Measurements from ENCODE around the gene LCTL. TPM values are rescaled to one million over a fixed set of nuclear protein-coding genes. Genes with fewer than 3 reads are reported as not detected.
"Not testable (repeated sequence)": the region's sequence is repeated elsewhere in the genome, so short reads cannot be mapped to it uniquely, and the experiment has no call there.

LCTL gene
- total RNA-seq, 4 donors from 2014 or later, result 3.3 to 12.6 (median 7.4) TPM

DNA sequence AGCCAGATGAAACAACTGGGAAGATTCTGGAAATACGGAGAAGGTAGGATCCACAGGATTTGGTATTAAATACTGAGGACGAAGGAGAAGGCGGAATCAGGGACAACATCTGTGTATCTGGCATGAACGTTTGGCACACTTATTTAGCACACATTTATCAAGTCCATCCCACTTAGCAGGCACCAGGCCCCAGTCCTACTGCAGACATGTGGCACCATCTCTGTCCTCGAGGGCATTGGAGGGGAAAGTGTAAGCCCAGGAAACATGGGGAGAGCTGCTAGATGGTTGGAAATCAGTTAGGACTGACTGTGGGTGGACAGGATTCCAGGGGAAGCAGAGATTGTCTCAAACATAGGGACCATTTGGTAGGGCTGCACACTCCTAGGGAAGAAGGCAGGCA lies 29.0 kb upstream of the LCTL start:
- 70 to 72% methylated on average over 5 of the region's 5 CpGs for WGBS, 2 donors
- Histone ChIP-seq H3K9me3 (no peaks in the 10 kb centered on the region), H3K27me3 (no peaks in the 10 kb centered on the region), H3K4me1 (no peaks in the 10 kb centered on the region), H3K36me3 (no peaks in the 10 kb centered on the region), H3K4me3 (no peak overlapping the region), H3K27ac (no peak overlapping the region)
- TF ChIP-seq, protein P1, sequence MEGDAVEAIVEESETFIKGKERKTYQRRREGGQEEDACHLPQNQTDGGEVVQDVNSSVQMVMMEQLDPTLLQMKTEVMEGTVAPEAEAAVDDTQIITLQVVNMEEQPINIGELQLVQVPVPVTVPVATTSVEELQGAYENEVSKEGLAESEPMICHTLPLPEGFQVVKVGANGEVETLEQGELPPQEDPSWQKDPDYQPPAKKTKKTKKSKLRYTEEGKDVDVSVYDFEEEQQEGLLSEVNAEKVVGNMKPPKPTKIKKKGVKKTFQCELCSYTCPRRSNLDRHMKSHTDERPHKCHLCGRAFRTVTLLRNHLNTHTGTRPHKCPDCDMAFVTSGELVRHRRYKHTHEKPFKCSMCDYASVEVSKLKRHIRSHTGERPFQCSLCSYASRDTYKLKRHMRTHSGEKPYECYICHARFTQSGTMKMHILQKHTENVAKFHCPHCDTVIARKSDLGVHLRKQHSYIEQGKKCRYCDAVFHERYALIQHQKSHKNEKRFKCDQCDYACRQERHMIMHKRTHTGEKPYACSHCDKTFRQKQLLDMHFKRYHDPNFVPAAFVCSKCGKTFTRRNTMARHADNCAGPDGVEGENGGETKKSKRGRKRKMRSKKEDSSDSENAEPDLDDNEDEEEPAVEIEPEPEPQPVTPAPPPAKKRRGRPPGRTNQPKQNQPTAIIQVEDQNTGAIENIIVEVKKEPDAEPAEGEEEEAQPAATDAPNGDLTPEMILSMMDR (IDR thresholded peaks at IDR 0.05), result no peak
- TF ChIP-seq POLR2A (IDR thresholded peaks at IDR 0.05) (no peak), EP300 (IDR thresholded peaks at IDR 0.05) (no peak)
- no peak for DNase-seq (ENCODE audit: low spot score in 2 of 2)

DNA sequence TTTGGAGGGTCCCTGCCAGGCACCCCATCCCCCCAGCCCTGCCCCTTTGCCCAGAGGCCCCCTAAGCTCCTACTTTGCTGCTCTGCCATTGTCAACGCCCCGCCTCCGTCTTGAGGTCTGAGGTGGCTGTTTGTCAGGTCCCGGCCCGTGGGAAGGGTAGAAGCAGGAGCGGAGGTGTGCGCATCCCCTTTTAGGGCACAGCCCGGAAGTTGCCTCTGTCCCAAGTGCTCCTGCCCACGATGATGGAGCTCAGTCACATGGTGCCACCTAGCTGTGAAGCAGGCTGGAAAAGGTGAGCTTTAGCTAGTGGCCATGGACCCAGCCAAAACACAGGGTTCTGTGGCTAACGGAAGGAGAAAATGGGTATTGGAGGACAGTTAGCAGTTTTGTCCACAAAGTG lies 28.5 kb upstream of the LCTL start:
- TF ChIP-seq POLR2A (IDR thresholded peaks at IDR 0.05), result no peak
- H3K27me3 ChIP-seq, result no peaks in the 10 kb centered on the region
- H3K36me3 ChIP-seq, result no peaks in the 10 kb centered on the region
- WGBS, 2 donors, result 83 to 87% methylated on average over 10 of the region's 10 CpGs
- no peak for DNase-seq (ENCODE audit: low spot score in 2 of 2)
- H3K4me1 ChIP-seq, result no peaks in the 10 kb centered on the region
- H3K27ac ChIP-seq, result no peak overlapping the region
- no peaks in the 10 kb centered on the region for H3K9me3 ChIP-seq
- H3K4me3 ChIP-seq, result no peak overlapping the region

DNA sequence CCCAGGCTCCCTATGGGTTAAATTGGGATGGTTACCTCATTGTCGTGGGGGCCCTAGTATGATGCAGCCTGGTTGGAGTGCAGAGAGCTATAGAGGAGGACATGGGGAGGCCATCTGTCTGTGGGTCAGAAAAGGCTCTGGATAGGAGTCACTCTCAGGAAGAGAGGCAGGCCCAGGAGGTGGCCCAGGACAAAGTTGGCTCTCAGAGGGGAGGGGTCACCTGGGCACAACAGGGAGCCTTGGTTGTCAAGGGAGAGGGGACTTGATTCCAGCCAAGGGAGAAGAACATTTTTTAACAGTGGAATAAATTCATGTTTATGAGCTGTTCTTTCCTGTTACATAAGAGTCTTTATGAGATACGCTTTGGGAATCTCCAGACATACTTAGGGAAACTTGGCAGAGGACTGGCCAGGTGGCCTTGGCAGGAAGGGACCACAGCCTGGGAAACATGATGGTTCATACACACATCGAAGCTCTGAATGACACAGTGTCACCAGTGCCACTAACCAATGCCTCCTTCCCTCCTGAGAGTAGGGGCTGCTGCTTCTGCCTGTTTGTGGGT lies 27.5 kb upstream of the LCTL start:
- Histone ChIP-seq H3K4me1 (no peaks in the 10 kb centered on the region), H3K36me3 (no peaks in the 10 kb centered on the region), H3K9me3 (no peaks in the 10 kb centered on the region), H3K4me3 (no peak overlapping the region), H3K27ac (no peak overlapping the region), H3K27me3 (no peaks in the 10 kb centered on the region)
- WGBS, 2 donors, result 46 to 62% methylated on average over 3 of the region's 3 CpGs
- TF ChIP-seq POLR2A (IDR thresholded peaks at IDR 0.05), result no peak
- no peak for TF ChIP-seq EP300 (IDR thresholded peaks at IDR 0.05)
- DNase-seq (ENCODE audit: low spot score in 2 of 2), result no peak

DNA sequence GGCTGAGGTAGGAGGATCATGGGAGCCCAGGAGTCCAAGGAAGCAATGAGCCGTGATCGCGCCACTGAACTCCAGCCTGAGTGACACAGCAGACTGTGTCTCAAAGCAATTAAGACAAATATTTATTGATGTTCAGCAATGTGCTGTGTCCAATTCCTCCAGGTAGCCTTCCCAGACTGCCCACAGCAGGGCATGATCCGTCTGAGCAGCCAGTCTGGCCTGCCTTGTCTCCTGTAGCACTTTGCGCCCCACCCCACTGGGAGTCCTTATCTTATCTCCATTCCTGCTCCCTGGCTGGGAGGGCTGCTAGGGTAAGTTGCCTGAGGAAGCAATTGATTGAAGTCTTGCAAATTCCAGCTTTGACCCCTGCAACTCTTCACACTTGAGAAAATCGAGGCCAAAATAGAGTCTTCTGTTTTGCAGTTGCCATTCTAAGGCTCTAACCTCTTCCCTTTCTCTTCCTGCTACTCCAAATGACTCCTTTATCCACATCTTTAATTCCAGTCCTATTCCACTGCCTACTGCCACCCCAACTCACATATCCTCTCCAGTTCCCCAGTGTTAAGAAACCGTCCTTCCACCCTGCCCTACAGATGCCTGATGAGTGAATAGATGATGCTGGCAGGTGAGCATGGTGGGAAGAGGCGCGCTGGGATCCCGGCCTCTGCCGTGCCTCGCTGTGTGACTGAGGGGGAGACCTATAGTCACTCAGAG lies 26.9 kb upstream of the LCTL start:
- 86% methylated on average over 12 of the region's 12 CpGs for WGBS, 2 donors
- H3K36me3 ChIP-seq, result no peaks in the 10 kb centered on the region
- TF ChIP-seq EP300 (IDR thresholded peaks at IDR 0.05) (no peak), POLR2A (IDR thresholded peaks at IDR 0.05) (no peak)
- TF ChIP-seq, protein P1 (IDR thresholded peaks at IDR 0.05), result no peak
- H3K9me3 ChIP-seq, result no peaks in the 10 kb centered on the region
- no peak overlapping the region for H3K27ac ChIP-seq
- no peak overlapping the region for H3K4me3 ChIP-seq
- H3K4me1 ChIP-seq, result no peaks in the 10 kb centered on the region
- H3K27me3 ChIP-seq, result no peaks in the 10 kb centered on the region
- no peak for DNase-seq (ENCODE audit: low spot score in 2 of 2)

DNA sequence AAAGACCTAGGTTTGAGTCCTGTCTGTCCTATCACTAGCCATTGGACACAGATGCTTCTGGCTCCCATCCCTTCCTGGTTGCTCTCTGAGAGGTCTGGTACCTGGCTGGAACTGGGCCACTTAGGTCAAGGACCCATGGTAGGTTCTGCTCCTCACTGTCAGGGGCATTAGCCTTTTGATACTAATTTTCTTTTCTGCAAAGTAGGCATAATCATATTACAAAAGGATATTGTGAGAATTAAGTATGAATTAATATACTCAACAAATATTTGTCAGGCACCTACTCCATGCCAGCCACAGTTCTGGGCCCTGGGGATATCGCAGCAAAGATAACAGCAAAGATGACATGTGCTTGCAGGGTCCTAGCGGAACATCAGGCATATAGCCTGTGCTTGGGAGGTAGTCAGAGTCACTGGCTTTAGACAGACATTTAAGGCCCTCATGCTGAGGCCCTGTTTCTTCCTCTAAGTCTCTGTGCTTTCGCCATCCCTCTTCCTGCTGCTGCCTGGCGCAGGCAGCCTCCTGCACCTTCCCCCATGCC lies 25.6 kb upstream of the LCTL start:
- 85 to 92% methylated on average over 4 of the region's 4 CpGs for WGBS, 2 donors
- Histone ChIP-seq H3K4me1 (no peaks in the 10 kb centered on the region), H3K4me3 (no peak overlapping the region), H3K36me3 (no peaks in the 10 kb centered on the region), H3K27me3 (no peaks in the 10 kb centered on the region), H3K9me3 (no peaks in the 10 kb centered on the region), H3K27ac (no peak overlapping the region)
- TF ChIP-seq POLR2A (IDR thresholded peaks at IDR 0.05) (no peak), EP300 (IDR thresholded peaks at IDR 0.05) (no peak)
- TF ChIP-seq, protein P1 (IDR thresholded peaks at IDR 0.05), result no peak
- DNase-seq (ENCODE audit: low spot score in 2 of 2), result no peak

DNA sequence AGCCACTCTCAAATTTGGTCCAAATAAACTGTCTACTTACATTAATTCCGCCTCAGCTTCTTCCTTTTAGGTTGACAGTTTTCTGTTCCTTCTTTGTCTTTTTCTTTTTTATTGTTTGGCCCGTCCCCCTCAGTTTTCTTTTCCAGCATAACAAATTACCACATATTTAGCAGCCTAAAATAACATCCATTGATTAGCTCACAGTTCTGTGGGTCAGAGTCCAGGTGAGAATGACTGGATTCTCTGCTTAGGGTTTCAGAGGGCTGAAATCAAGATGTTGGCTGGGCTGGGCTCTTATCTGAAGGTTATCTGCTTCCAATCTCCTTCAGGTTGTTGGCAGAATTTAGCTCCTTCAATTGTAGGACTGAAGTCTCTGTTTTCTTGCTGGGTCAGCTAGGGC lies 24.6 kb upstream of the LCTL start:
- no peaks in the 10 kb centered on the region for H3K36me3 ChIP-seq
- H3K4me3 ChIP-seq, result no peak overlapping the region
- DNase-seq (ENCODE audit: low spot score in 2 of 2), result no peak
- no peak for TF ChIP-seq POLR2A (IDR thresholded peaks at IDR 0.05)
- TF ChIP-seq, protein P1 (IDR thresholded peaks at IDR 0.05), result no peak
- no peak for TF ChIP-seq EP300 (IDR thresholded peaks at IDR 0.05)
- H3K9me3 ChIP-seq, result no peaks in the 10 kb centered on the region
- no peak overlapping the region for H3K27ac ChIP-seq
- H3K27me3 ChIP-seq, result no peaks in the 10 kb centered on the region
- H3K4me1 ChIP-seq, result no peaks in the 10 kb centered on the region
- WGBS, 2 donors, result 68 to 70% methylated on average over 2 of the region's 2 CpGs

DNA sequence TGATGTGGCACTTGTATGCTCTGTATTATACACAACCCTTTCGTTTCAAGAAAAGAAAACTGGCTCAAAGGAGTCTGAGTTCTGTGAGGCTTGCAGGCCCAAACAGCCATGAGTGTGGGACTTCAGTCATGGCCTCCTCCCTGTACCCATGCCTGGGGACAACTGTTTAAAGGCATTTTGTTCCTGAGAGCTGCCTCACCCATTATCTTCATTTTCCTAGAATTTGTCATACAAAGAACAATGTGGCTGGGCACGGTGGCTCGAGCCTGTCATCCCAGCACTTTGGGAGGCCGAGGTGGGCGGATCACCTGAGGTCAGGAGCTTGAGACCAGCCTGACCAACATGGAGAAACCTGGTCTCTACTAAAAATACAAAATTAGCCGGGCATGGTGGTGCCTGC lies 23.6 kb upstream of the LCTL start:
- not testable (repeated sequence) for H3K27ac ChIP-seq; H3K4me3 ChIP-seq; H3K4me1 ChIP-seq; H3K9me3 ChIP-seq; DNase-seq (ENCODE audit: low spot score in 2 of 2); H3K27me3 ChIP-seq; H3K36me3 ChIP-seq
- WGBS, 2 donors, result 88 to 91% methylated on average over 6 of the region's 6 CpGs
